Retina (tissue), 1 donor: Measurements from ENCODE around the gene SIGLEC12.
"Not testable (repeated sequence)": the region's sequence is repeated elsewhere in the genome, so short reads cannot be mapped to it uniquely, and the experiment has no call there.

ENCODE experiments used
- DNase-seq: peaks from one replicate; pipeline ENCODE4 v3.0.0-alpha.2; 2016

The SIGLEC12 gene

GRCh38 chr19:51521781-51522180 is 20.2 kb upstream of the SIGLEC12 start:
- DNase-seq = no peak

- DNase-seq = no peak
Measured at GRCh38 chr19:51521357-51521756, 19.8 kb upstream of the SIGLEC12 start.

- DNase-seq = no peak
Measured at GRCh38 chr19:51520728-51521127, 19.1 kb upstream of the SIGLEC12 start.

GRCh38 chr19:51514866-51515481 is 13.4 kb upstream of the SIGLEC12 start:
- DNase-seq = peak; percentile 52

- DNase-seq = no peak
Measured at GRCh38 chr19:51513968-51514367, 12.4 kb upstream of the SIGLEC12 start.

GRCh38 chr19:51511353-51511752 is 9.8 kb upstream of the SIGLEC12 start:
- no peak for DNase-seq

GRCh38 chr19:51509823-51510660 is 8.4 kb upstream of the SIGLEC12 start:
- DNase-seq = no peak

GRCh38 chr19:51508059-51508733 is 6.6 kb upstream of the SIGLEC12 start:
- no peak for DNase-seq

GRCh38 chr19:51507640-51508058 is 6.0 kb upstream of the SIGLEC12 start:
- DNase-seq = no peak

- no peak for DNase-seq
Measured at GRCh38 chr19:51507192-51507591, 5.6 kb upstream of the SIGLEC12 start.

- DNase-seq = no peak
Measured at GRCh38 chr19:51505904-51506303, 4.3 kb upstream of the SIGLEC12 start.

- no peak for DNase-seq
Measured at GRCh38 chr19:51503896-51504295, 2.3 kb upstream of the SIGLEC12 start.

- no peak for DNase-seq
Measured at GRCh38 chr19:51503286-51503817, 1.8 kb upstream of the SIGLEC12 start.

GRCh38 chr19:51500931-51501330 is 669 bp downstream of the SIGLEC12 start:
- not testable (repeated sequence) for DNase-seq

GRCh38 chr19:51497666-51498065 is 3.9 kb downstream of the SIGLEC12 start:
- DNase-seq = no peak

GRCh38 chr19:51493776-51494175 is 7.8 kb downstream of the SIGLEC12 start:
- no peak for DNase-seq

- DNase-seq = no peak
Measured at GRCh38 chr19:51491586-51491985, 10.0 kb downstream of the SIGLEC12 start.

- no peak for DNase-seq
Measured at GRCh38 chr19:51490676-51491075, 10.9 kb downstream of the SIGLEC12 start.

GRCh38 chr19:51489113-51489512 is 12.5 kb downstream of the SIGLEC12 start:
- no peak for DNase-seq

GRCh38 chr19:51488491-51488890 is 13.1 kb downstream of the SIGLEC12 start:
- DNase-seq = no peak

GRCh38 chr19:51485960-51486660 is 15.5 kb downstream of the SIGLEC12 start:
- no peak for DNase-seq

- peak; percentile 34 for DNase-seq
Measured at GRCh38 chr19:51480590-51480989, 21.0 kb downstream of the SIGLEC12 start.
